Osteoblast (primary cell): ENCODE measurements around the gene HDHD5. TPM values are rescaled to one million over a fixed set of nuclear protein-coding genes. Genes with fewer than 3 reads are reported as not detected.

ENCODE experiments used
- DNase-seq: peaks from one replicate; pipeline ENCODE4 v3.0.0; 2011; ENCODE audit warnings: low spot score, mixed read lengths; ENCODE audit not compliant: insufficient read length; ENCODE audit errors: missing footprints
- H2AFZ ChIP-seq: 2 replicates; pipeline ENCODE4 v1.6.0; 2011; ENCODE audit warnings: mild to moderate bottlenecking, low read length
- H3K27ac ChIP-seq: 2 replicates; pipeline ENCODE4 v1.5.1; 2011; ENCODE audit warnings: mild to moderate bottlenecking, low read depth, low read length, moderate library complexity
- H3K27me3 ChIP-seq: 2 replicates; pipeline ENCODE4 v1.6.0; 2012; ENCODE audit warnings: mild to moderate bottlenecking, control low read depth, inconsistent platforms, low read length, moderate library complexity; ENCODE audit not compliant: insufficient read depth
- H3K36me3 ChIP-seq: 2 replicates; pipeline ENCODE4 v1.5.1; 2011; ENCODE audit warnings: mild to moderate bottlenecking, low read length, control low read depth, moderate library complexity; ENCODE audit not compliant: insufficient read depth
- H3K4me1 ChIP-seq: 2 replicates; pipeline ENCODE4 v1.5.1; 2011; ENCODE audit warnings: mild to moderate bottlenecking, low read length, control low read depth, moderate library complexity; ENCODE audit not compliant: insufficient read depth
- H3K4me2 ChIP-seq: 2 replicates; pipeline ENCODE4 v1.6.0; 2011; ENCODE audit warnings: mild to moderate bottlenecking, low read length; ENCODE audit not compliant: insufficient read depth
- H3K4me3 ChIP-seq: fragments of 200-600 bp; sonication (generic); 3 replicates; pipeline ENCODE4 v1.5.1; 2012; ENCODE audit warnings: mild to moderate bottlenecking, low read length, inconsistent platforms; ENCODE audit not compliant: insufficient read depth
- H3K79me2 ChIP-seq: 2 replicates; pipeline ENCODE4 v1.6.0; 2012; ENCODE audit warnings: mild to moderate bottlenecking, low read length, control low read depth, inconsistent platforms; ENCODE audit not compliant: insufficient read depth
- H3K9me3 ChIP-seq: 2 replicates; pipeline ENCODE4 v1.5.1; 2011; ENCODE audit warnings: low read depth, low read length, control low read depth
- H4K20me1 ChIP-seq: 2 replicates; pipeline ENCODE4 v1.6.0; 2012; ENCODE audit warnings: mild to moderate bottlenecking, low read length, control low read depth; ENCODE audit not compliant: insufficient read depth
- total RNA-seq: library from RNA; depleted of rRNA; stranded (reverse); fragments of >200 nt; gene quantifications from 2 replicates; pipeline ENCODE4 v1.2.3, GENCODE V29; 2012
- TF ChIP-seq, protein P1 (sequence below): IDR thresholded peaks from 2 replicates; pipeline ENCODE4 v1.5.1; 2011; ENCODE audit warnings: mild to moderate bottlenecking, low read depth, low read length, moderate library complexity; ENCODE audit errors: extremely low read depth

HDHD5 gene
- total RNA-seq, 1 donor: 31.8 TPM

- no peak overlapping the region for H2AFZ ChIP-seq
- peaks cover 11% of the 10 kb centered on the region for H3K79me2 ChIP-seq
- no peaks in the 10 kb centered on the region for H3K27me3 ChIP-seq
- DNase-seq: no peak
- H3K4me2 ChIP-seq: no peak overlapping the region
- TF ChIP-seq, protein P1, sequence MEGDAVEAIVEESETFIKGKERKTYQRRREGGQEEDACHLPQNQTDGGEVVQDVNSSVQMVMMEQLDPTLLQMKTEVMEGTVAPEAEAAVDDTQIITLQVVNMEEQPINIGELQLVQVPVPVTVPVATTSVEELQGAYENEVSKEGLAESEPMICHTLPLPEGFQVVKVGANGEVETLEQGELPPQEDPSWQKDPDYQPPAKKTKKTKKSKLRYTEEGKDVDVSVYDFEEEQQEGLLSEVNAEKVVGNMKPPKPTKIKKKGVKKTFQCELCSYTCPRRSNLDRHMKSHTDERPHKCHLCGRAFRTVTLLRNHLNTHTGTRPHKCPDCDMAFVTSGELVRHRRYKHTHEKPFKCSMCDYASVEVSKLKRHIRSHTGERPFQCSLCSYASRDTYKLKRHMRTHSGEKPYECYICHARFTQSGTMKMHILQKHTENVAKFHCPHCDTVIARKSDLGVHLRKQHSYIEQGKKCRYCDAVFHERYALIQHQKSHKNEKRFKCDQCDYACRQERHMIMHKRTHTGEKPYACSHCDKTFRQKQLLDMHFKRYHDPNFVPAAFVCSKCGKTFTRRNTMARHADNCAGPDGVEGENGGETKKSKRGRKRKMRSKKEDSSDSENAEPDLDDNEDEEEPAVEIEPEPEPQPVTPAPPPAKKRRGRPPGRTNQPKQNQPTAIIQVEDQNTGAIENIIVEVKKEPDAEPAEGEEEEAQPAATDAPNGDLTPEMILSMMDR: no peak
- H3K27ac ChIP-seq: no peak overlapping the region
- H3K4me3 ChIP-seq: no peak overlapping the region
- peaks cover 18% of the 10 kb centered on the region for H4K20me1 ChIP-seq
- no peaks in the 10 kb centered on the region for H3K4me1 ChIP-seq
- no peaks in the 10 kb centered on the region for H3K9me3 ChIP-seq
- H3K36me3 ChIP-seq: peaks cover 23% of the 10 kb centered on the region
These were observed 62.0 kb downstream of the HDHD5 start for GRCh38 chr22:17097062-17097461.

GRCh38 chr22:17096071-17096470 lies 63.0 kb downstream of the HDHD5 start:
- Histone ChIP-seq H3K79me2 (peaks cover 12% of the 10 kb centered on the region), H3K4me3 (no peak overlapping the region), H2AFZ (no peak overlapping the region), H3K36me3 (peaks cover 15% of the 10 kb centered on the region), H3K4me1 (no peaks in the 10 kb centered on the region), H3K27ac (no peak overlapping the region), H4K20me1 (peaks cover 23% of the 10 kb centered on the region), H3K9me3 (no peaks in the 10 kb centered on the region), H3K4me2 (no peak overlapping the region), H3K27me3 (no peaks in the 10 kb centered on the region)
- peak; percentile 62 for DNase-seq
- TF ChIP-seq, protein P1: no peak

- no peak overlapping the region for H3K27ac ChIP-seq
- H3K4me3 ChIP-seq: no peak overlapping the region
- TF ChIP-seq, protein P1: peak; percentile 36
- H4K20me1 ChIP-seq: peaks cover 28% of the 10 kb centered on the region
- no peak overlapping the region for H3K4me2 ChIP-seq
- H2AFZ ChIP-seq: no peak overlapping the region
- peaks cover 16% of the 10 kb centered on the region for H3K79me2 ChIP-seq
- DNase-seq: peak; percentile 81
- no peaks in the 10 kb centered on the region for H3K4me1 ChIP-seq
- H3K27me3 ChIP-seq: no peaks in the 10 kb centered on the region
- peaks cover 13% of the 10 kb centered on the region for H3K36me3 ChIP-seq
- H3K9me3 ChIP-seq: no peaks in the 10 kb centered on the region
These were observed 63.5 kb downstream of the HDHD5 start for GRCh38 chr22:17095538-17095937.

DNA sequence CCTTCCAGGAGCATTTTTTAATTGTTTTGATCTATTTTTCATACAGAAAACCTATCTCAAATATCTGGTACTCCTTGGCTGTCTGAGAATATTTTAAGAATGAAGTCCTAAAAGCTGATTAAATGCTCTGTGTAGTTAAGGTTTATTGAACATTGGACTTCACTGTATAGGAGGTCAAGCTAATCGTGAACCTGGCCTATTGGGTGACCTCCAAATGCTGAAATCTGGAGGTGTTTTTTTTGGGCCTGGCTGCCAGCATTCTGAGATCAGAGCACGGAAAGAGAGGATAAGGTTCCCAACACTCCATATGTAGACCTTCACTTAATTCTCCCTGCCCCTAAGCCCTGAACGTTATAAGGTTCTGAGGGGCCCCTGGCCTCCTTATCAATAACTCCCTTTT lies 66.0 kb downstream of the HDHD5 start:
- H3K36me3 ChIP-seq: no peaks in the 10 kb centered on the region
- TF ChIP-seq, protein P1: no peak
- H3K9me3 ChIP-seq: no peaks in the 10 kb centered on the region
- H3K27ac ChIP-seq: no peak overlapping the region
- DNase-seq: no peak
- peaks cover 21% of the 10 kb centered on the region for H3K79me2 ChIP-seq
- H3K27me3 ChIP-seq: no peaks in the 10 kb centered on the region
- no peak overlapping the region for H3K4me3 ChIP-seq
- no peak overlapping the region for H2AFZ ChIP-seq
- H3K4me1 ChIP-seq: no peaks in the 10 kb centered on the region
- H4K20me1 ChIP-seq: peaks cover 35% of the 10 kb centered on the region
- H3K4me2 ChIP-seq: no peak overlapping the region
